Mesenteric fat pad (tissue), 1 donor: ENCODE results near the gene CNTROB. TPM values are rescaled to one million over a fixed set of nuclear protein-coding genes. Genes with fewer than 3 reads are reported as not detected.

ENCODE experiments used
- DNase-seq: peaks from one replicate; pipeline ENCODE4 v3.0.0-alpha.2; 2020; ENCODE audit warnings: low spot score
- long read RNA-seq: library from polyadenylated mRNA; unstranded; transcript quantifications from one replicate; pipeline ENCODE4 v2.0.0, GENCODE V29; 2020
- total RNA-seq: library from RNA; stranded (reverse); fragmentation: NEBNext Ultra II Directional; extraction: Animal tissue kit (Norgen Biotek cat#: 25700); gene quantifications from one replicate; pipeline ENCODE4 v1.2.1, GENCODE V29; 2021
- donor health status: DM: yes; HTN: yes; CAD: no.

Gene CNTROB
- total RNA-seq: 17.5 TPM
- long read RNA-seq, partial matches to known transcripts: 9 of 21 reads
- long read RNA-seq, other reads (novel, unspliced or antisense): 10 of 21 reads

GRCh38 chr17:7931709-7932482 lies at the start of gene CNTROB, which contains the start of gene TRAPPC1:
Gene CNTROB, plus strand, starts transcription at chr17:7932206. Its CDS starts 874 bp downstream, at chr17:7933080.
Gene TRAPPC1, minus strand, starts transcription at chr17:7931946. Its CDS starts 117 bp downstream, at chr17:7931829.
- DNase-seq: peak; percentile 100

DNA sequence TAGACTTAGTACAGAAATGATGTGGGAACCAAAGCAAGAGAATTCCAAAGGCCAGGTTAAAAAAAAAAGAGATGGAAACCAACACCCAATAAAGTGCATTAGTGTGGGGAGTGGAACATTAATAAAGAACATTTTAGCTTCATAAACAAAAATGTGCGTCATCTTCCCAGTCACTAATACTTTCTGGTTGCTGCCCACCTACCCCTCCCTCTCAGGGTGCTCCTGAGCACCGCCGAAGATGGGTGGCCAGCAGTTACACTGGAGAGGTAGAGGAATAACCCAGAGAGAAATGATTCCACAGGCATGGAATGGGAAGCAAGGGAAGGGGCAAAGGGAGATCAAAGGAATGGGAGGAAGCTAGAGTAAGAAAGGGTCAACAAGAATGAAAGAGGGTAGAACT lies 49.4 kb upstream of the CNTROB start:
- DNase-seq: no peak

GRCh38 chr17:7883781-7884386 lies 48.1 kb upstream of the CNTROB start:
- no peak for DNase-seq

DNA sequence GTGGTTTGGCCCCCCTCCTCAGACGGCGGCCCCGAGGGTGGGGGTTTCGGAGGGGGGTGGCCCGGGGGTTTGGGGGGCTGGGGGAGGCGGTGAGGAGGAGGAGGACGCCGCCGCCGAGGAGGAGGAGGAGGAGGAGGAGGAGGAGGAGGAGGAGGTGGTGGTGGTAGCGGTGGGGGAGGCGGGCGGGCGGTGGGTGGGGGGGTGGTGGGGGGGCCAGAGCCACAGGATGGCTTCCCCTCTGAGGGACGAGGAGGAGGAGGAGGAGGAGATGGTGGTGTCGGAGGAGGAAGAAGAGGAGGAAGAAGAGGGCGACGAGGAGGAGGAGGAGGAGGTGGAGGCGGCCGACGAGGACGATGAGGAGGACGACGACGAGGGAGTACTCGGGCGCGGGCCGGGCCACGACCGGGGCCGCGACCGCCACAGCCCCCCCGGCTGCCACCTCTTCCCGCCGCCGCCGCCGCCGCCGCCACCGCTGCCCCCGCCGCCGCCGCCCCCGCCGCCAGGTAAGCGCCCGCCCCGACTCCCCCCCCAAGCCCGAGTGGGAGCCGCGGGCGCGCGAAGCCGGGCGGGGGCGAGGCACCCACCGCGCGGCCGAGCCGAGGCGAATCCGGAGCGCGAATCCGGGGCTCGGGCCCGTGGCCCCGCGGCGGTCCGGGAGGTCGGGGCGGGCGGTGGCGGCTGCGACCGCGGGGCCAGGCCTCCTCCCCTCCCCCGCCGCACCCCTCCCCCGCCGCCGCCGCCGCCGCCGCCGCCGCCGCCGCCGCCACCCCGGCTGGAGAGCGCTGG lies 47.2 kb upstream of the CNTROB start:
- no peak for DNase-seq

- DNase-seq: no peak
Measured at GRCh38 chr17:7885367-7886226, 46.4 kb upstream of the CNTROB start.

DNA sequence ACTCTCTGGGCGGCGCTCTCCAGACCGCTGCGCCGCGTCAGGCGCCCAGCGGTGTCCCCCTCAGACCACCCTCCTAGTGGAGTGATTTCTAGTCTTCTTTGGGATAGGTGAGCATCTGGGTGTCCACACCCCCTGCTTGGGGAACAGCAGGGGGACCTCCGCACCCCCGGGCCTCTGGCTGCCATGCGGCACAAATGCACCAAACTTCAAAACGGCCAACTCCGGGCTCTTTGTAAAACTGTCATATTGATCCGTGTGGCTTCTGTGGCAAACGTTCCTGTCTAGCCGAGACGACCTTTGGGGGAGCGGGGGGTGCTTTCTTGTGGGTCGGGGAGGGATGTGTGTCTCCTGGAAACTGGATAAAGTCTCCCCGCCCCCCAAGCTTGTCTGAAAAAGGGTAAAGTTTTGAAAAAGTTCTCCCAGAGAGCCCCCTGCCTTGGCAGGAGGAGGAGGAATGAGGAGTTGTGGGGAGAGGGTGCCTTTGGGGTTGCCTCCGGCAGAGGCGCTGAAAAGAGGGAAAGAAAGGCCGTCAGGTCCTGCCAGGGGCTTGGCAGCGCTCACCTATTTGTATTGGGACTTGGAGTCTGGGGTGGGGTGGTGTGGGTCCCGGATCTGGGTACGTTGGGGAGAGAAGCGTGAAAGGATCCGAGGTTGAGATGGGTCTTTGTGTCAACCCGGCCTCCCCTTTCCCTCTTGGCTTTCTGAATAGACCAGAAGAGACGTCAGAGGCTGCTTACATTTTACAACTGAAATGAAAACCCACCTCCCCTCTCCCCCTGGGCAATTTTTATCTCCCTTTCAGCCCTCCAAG lies 45.6 kb upstream of the CNTROB start:
- DNase-seq: no peak

- DNase-seq: no peak
Measured at GRCh38 chr17:7887038-7887481, 44.9 kb upstream of the CNTROB start.

DNA sequence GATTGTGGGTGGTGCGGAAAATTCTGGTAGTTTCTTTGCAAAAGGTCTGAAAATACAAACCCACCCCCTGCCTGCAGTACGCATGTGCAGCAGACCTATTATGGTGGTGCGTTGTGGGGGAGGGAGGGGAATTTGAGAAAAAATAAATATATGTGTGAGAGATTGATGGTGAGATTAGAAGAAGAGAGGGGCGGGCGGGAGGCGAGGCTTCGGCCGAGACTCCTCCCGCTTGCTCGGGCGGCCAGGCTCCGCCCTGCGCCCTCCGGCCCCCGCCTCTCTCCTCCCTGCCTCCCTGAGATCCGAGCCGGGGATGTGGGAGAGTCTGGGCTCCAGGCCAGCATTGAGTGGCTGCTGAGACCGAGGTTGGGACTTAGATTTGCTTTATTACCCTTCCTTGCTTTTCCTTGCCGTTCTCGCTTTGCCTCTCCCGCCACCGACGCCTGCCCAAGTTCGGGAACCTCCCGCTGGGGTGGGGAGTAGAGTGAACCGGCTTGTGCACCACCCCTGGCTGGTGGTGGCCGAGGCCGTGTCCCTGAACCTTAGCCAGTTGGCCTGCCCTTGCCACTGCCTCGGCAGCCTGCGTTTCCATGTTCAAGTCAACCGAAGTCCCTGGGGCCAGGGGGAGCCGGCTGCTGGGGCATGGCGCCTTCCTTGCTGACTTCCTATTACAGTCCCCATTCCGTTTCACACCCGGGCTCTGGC lies 44.4 kb upstream of the CNTROB start:
- peak; percentile 94 for DNase-seq

DNA sequence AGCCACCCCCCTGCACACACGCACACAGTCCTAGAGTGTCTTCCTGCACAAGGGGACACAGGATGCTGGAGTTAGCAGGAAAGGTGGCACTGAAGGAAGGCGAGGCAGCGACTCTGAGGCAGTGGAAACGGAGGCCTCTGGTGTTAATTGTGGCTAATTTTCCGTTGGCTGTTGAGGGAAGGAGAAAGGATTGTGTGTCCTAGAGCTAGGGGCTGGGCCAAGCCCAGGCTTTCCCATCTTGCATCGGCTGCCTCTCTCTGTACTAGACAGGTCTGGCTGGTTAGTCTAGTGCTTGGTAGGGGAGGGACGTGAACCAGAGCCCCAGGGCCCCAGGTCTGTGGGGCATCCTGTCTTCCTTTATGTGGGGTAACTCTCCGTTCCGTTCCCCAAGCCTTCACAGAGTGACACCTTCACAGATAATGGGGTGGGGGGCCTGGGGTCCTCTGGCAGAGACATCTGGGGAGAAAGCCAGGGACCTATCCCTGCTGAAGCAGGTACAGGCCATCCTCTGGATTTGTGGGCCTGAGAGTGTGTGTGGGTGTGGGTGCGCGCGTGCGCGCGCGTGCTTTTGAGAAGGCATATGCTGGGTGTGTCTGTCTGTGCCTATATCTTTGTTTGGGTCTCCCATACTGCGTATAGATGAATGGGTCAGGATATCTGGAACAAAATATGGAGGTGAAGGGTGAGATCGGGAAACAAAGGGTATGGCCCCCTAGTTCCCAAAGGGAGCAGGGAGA lies 43.7 kb upstream of the CNTROB start, which contains the start of gene CHD3:
Gene CHD3 (plus strand): TSS at position 606 of the 737 bp plus-strand sequence. CDS start 212 bp downstream, outside the sequence.
- no peak for DNase-seq

- DNase-seq: peak; percentile 98
Measured at GRCh38 chr17:7889166-7889955, 42.6 kb upstream of the CNTROB start.

GRCh38 chr17:7893187-7893880 lies 38.7 kb upstream of the CNTROB start:
- no peak for DNase-seq

- no peak for DNase-seq
Measured at GRCh38 chr17:7894226-7894625, 37.8 kb upstream of the CNTROB start.

GRCh38 chr17:7894866-7895265 lies 37.1 kb upstream of the CNTROB start:
- no peak for DNase-seq

GRCh38 chr17:7897090-7897489 lies 34.9 kb upstream of the CNTROB start:
- no peak for DNase-seq

GRCh38 chr17:7897773-7898172 lies 34.2 kb upstream of the CNTROB start:
- DNase-seq: no peak

GRCh38 chr17:7903154-7904103 lies 28.6 kb upstream of the CNTROB start:
- no peak for DNase-seq
